GF-D8 (cell line): ENCODE measurements around the gene CPPED1.

ENCODE experiments used
- DNase-seq: peaks from one replicate; lab custom pipeline; 2025; lab: John Stamatoyannopoulos, UW

Gene CPPED1

GRCh38 chr16:12646098-12646489, 157.6 kb downstream of the CPPED1 start:
- no peak for DNase-seq

GRCh38 chr16:12643034-12643455, 160.6 kb downstream of the CPPED1 start:
- DNase-seq: no peak

- no peak for DNase-seq
These were observed 164.6 kb downstream of the CPPED1 start for GRCh38 chr16:12639044-12639443.

- no peak for DNase-seq
These were observed 166.7 kb downstream of the CPPED1 start for GRCh38 chr16:12637002-12637401.

- no peak for DNase-seq
These were observed 174.4 kb downstream of the CPPED1 start for GRCh38 chr16:12629271-12629670.

GRCh38 chr16:12628536-12628935, 175.2 kb downstream of the CPPED1 start:
- DNase-seq: no peak

- DNase-seq: no peak
These were observed 176.3 kb downstream of the CPPED1 start for GRCh38 chr16:12627394-12627793.

GRCh38 chr16:12626411-12626810, 177.3 kb downstream of the CPPED1 start:
- DNase-seq: no peak

- DNase-seq: no peak
These were observed 178.0 kb downstream of the CPPED1 start for GRCh38 chr16:12625716-12626115.

- DNase-seq: no peak
These were observed 178.6 kb downstream of the CPPED1 start for GRCh38 chr16:12625068-12625467.

GRCh38 chr16:12620150-12620549, 183.5 kb downstream of the CPPED1 start:
- no peak for DNase-seq

- DNase-seq: no peak
These were observed 185.2 kb downstream of the CPPED1 start for GRCh38 chr16:12618515-12618914.

GRCh38 chr16:12617401-12617819, 186.3 kb downstream of the CPPED1 start:
- DNase-seq: no peak

GRCh38 chr16:12614662-12615278, 188.9 kb downstream of the CPPED1 start:
- no peak for DNase-seq

- DNase-seq: no peak
These were observed 189.6 kb downstream of the CPPED1 start for GRCh38 chr16:12613992-12614661.

- no peak for DNase-seq
These were observed 190.3 kb downstream of the CPPED1 start for GRCh38 chr16:12613131-12613991.

GRCh38 chr16:12612598-12613101, 191.0 kb downstream of the CPPED1 start:
- no peak for DNase-seq

GRCh38 chr16:12611916-12612597, 191.6 kb downstream of the CPPED1 start:
- DNase-seq: no peak

GRCh38 chr16:12611006-12611477, 192.6 kb downstream of the CPPED1 start:
- DNase-seq: no peak

- DNase-seq: no peak
These were observed 193.6 kb downstream of the CPPED1 start for GRCh38 chr16:12609937-12610699.
